Neuronal stem cell (in vitro differentiated cells): ENCODE results near the gene WRAP73.

ENCODE experiments used
- DNase-seq: peaks from one replicate; pipeline ENCODE4 v3.0.0-alpha.2; 2013; ENCODE audit warnings: low spot score
- H2AFZ ChIP-seq: one replicate; pipeline ENCODE4 v1.6.1; 2013; ENCODE audit warnings: mild to moderate bottlenecking, low read length, inconsistent platforms
- H2AK5ac ChIP-seq: 2 replicates; pipeline ENCODE4 v1.6.1; 2013; ENCODE audit warnings: low read depth, mild to moderate bottlenecking, inconsistent platforms, low read length, moderate library complexity, mixed read lengths
- H2BK120ac ChIP-seq: 2 replicates; pipeline ENCODE4 v1.6.1; 2013; ENCODE audit warnings: low read depth, mild to moderate bottlenecking, inconsistent platforms, low read length, moderate library complexity, mixed read lengths
- H2BK12ac ChIP-seq: one replicate; pipeline ENCODE4 v1.6.1; 2013; ENCODE audit warnings: low read length, inconsistent platforms
- H2BK15ac ChIP-seq: 2 replicates; pipeline ENCODE4 v1.6.1; 2013; ENCODE audit warnings: mild to moderate bottlenecking, low read length, inconsistent platforms, mixed read lengths
- H2BK5ac ChIP-seq: one replicate; pipeline ENCODE4 v1.6.1; 2013; ENCODE audit warnings: inconsistent platforms, mild to moderate bottlenecking, low read length, moderate library complexity
- H3K14ac ChIP-seq: one replicate; pipeline ENCODE4 v1.6.1; 2013; ENCODE audit warnings: low read length, inconsistent platforms
- H3K18ac ChIP-seq: 2 replicates; pipeline ENCODE4 v1.6.1; 2013; ENCODE audit warnings: low read length, inconsistent platforms
- H3K23ac ChIP-seq: 2 replicates; pipeline ENCODE4 v1.6.1; 2013; ENCODE audit warnings: low read depth, mild to moderate bottlenecking, mixed read lengths, low read length, inconsistent platforms; ENCODE audit not compliant: poor library complexity
- H3K27ac ChIP-seq: replicated peaks from 3 replicates; pipeline ENCODE4 v1.5.1; 2013; ENCODE audit warnings: low read length, inconsistent platforms
- H3K27me3 ChIP-seq, 3 experiments: 2 replicates each; pipeline ENCODE4 v1.6.1; 2013; ENCODE audit warnings: low read length in 3 of 3, mild to moderate bottlenecking in 2 of 3, inconsistent platforms in 1 of 3, low read depth in 1 of 3, mixed read lengths in 1 of 3, moderate library complexity in 1 of 3; ENCODE audit not compliant: control insufficient read depth in 3 of 3, insufficient read depth in 3 of 3
- H3K36me3 ChIP-seq, 2 donors: replicated peaks in 1 of 2; 2 replicates each; pipeline ENCODE4 v1.6.1; 2013; ENCODE audit warnings: low read length in 2 of 2; ENCODE audit not compliant: control insufficient read depth in 2 of 2, insufficient read depth in 2 of 2
- H3K4ac ChIP-seq: 2 replicates; pipeline ENCODE4 v1.6.1; 2013; ENCODE audit warnings: inconsistent platforms, mild to moderate bottlenecking, low read length, moderate library complexity
- H3K4me1 ChIP-seq, 2 donors: 1 replicate in 1 of 2; 2 replicates in 1 of 2; pipeline ENCODE4 v1.6.1; 2013; ENCODE audit warnings: low read length in 2 of 2, low read depth in 1 of 2; ENCODE audit not compliant: control insufficient read depth in 2 of 2, insufficient read depth in 1 of 2
- H3K4me2 ChIP-seq: one replicate; pipeline ENCODE4 v1.6.1; 2013; ENCODE audit warnings: mild to moderate bottlenecking, low read length, inconsistent platforms; ENCODE audit not compliant: insufficient read depth, poor library complexity, severe bottlenecking
- H3K4me3 ChIP-seq, 2 donors: 2 replicates each; pipeline ENCODE4 v1.5.1; 2013; ENCODE audit warnings: low read length in 2 of 2, mild to moderate bottlenecking in 2 of 2, inconsistent platforms in 1 of 2, moderate library complexity in 1 of 2
- H3K79me1 ChIP-seq: one replicate; pipeline ENCODE4 v1.6.1; 2013; ENCODE audit warnings: low read depth, mild to moderate bottlenecking, inconsistent platforms, low read length, moderate library complexity
- H3K9ac ChIP-seq: one replicate; pipeline ENCODE4 v1.6.1; 2013; ENCODE audit warnings: mild to moderate bottlenecking, low read depth, low read length, inconsistent platforms; ENCODE audit not compliant: poor library complexity
- H3K9me3 ChIP-seq, 2 donors: replicated peaks in 1 of 2; 2 replicates each; pipeline versions ENCODE3 to v1.6.1; 2013; ENCODE audit warnings: low read length in 2 of 2, mild to moderate bottlenecking in 2 of 2, inconsistent platforms in 1 of 2, low read depth in 1 of 2, mixed read lengths in 1 of 2, moderate library complexity in 1 of 2; ENCODE audit not compliant: control insufficient read depth in 2 of 2, insufficient read depth in 1 of 2
- H4K8ac ChIP-seq: one replicate; pipeline ENCODE4 v1.6.1; 2013; ENCODE audit warnings: low read depth, mild to moderate bottlenecking, inconsistent platforms, low read length, moderate library complexity
- H4K91ac ChIP-seq: one replicate; pipeline ENCODE4 v1.6.1; 2013; ENCODE audit warnings: low read length, low read depth, mild to moderate bottlenecking, inconsistent platforms; ENCODE audit not compliant: poor library complexity
- WGBS, 2 donors: extraction: QIAGEN DNeasy Blood & Tissue Kit; methylation state at CpG; one replicate each; pipeline ENCODE4 v1.1.7; 2013; ENCODE audit warnings: missing lambda C conversion rate in 2 of 2, mixed read lengths in 1 of 2; ENCODE audit not compliant: insufficient read length in 2 of 2, insufficient replicate concordance in 1 of 2; ENCODE audit errors: extremely low coverage in 2 of 2; 5-methylcytosine and 5-hydroxymethylcytosine counted together

The WRAP73 gene

GRCh38 chr1:3593745-3594144, 56.2 kb downstream of the WRAP73 start:
- Histone ChIP-seq H2BK15ac (no peak overlapping the region), H4K91ac (no peak overlapping the region), H2AFZ (no peak overlapping the region), H3K23ac (no peak overlapping the region), H2AK5ac (peak overlapping the region; percentile 90), H3K27me3 (no peaks in the 10 kb centered on the region), H2BK12ac (no peak overlapping the region), H3K4me1 (peaks cover 31 to 43% of the 10 kb centered on the region in 2 donors), H3K9ac (no peak overlapping the region), H2BK120ac (peak overlapping the region; percentile 72), H3K9me3 (no peaks in the 10 kb centered on the region), H4K8ac (no peak overlapping the region), H3K79me1 (peaks cover 9% of the 10 kb centered on the region), H2BK5ac (peak overlapping the region; percentile 87), H3K4me2 (no peak overlapping the region), H3K4ac (no peak overlapping the region), H3K14ac (no peak overlapping the region), H3K4me3 (no peak overlapping the region), H3K27ac (peak overlapping the region; percentile 35), H3K18ac (peak overlapping the region; percentile 87), H3K36me3 (peaks cover 0 to 4% of the 10 kb centered on the region in 2 donors)
- no CpG with 5 or more reads among the region's 10 CpGs for WGBS, 2 donors
- DNase-seq = no peak

- Histone ChIP-seq H2BK5ac (peak overlapping the region; percentile 87), H3K27ac (no peak overlapping the region), H3K4me1 (peaks cover 28 to 39% of the 10 kb centered on the region in 2 donors), H3K18ac (peak overlapping the region; percentile 87), H3K14ac (no peak overlapping the region), H3K79me1 (peaks cover 9% of the 10 kb centered on the region), H3K4me3 (no peak overlapping the region), H3K9ac (peak overlapping the region; percentile 9), H3K4ac (no peak overlapping the region), H3K4me2 (no peak overlapping the region), H2BK120ac (peak overlapping the region; percentile 72), H3K9me3 (no peaks in the 10 kb centered on the region), H3K36me3 (peaks cover 0 to 4% of the 10 kb centered on the region in 2 donors), H2BK12ac (peak overlapping the region; percentile 90), H2AK5ac (peak overlapping the region; percentile 90), H3K27me3 (no peaks in the 10 kb centered on the region), H3K23ac (peak overlapping the region; percentile 73), H4K91ac (no peak overlapping the region), H2AFZ (no peak overlapping the region), H4K8ac (no peak overlapping the region), H2BK15ac (no peak overlapping the region)
- WGBS, 2 donors = no CpG with 5 or more reads among the region's 17 CpGs
- no peak for DNase-seq
These were observed 56.6 kb downstream of the WRAP73 start for GRCh38 chr1:3593334-3593733.

GRCh38 chr1:3590951-3591865, 58.7 kb downstream of the WRAP73 start:
- Histone ChIP-seq H3K79me1 (peaks cover 6% of the 10 kb centered on the region), H3K4me2 (no peak overlapping the region), H3K9me3 (peaks cover 0 to under 1% of the 10 kb centered on the region in 2 donors), H3K4me1 (peaks cover 14 to 27% of the 10 kb centered on the region in 2 donors), H3K36me3 (peaks cover 0 to 5% of the 10 kb centered on the region in 2 donors), H3K14ac (peak overlapping the region; percentile 42), H3K9ac (no peak overlapping the region), H3K18ac (peak overlapping the region; percentile 50), H3K4ac (no peak overlapping the region), H2BK5ac (no peak overlapping the region), H3K4me3 (no peak overlapping the region), H2AFZ (peak overlapping the region; percentile 68), H2BK120ac (no peak overlapping the region), H3K27ac (peak overlapping the region; percentile 15), H2BK15ac (no peak overlapping the region), H2BK12ac (no peak overlapping the region), H2AK5ac (no peak overlapping the region), H3K23ac (peak overlapping the region; percentile 83), H3K27me3 (no peaks in the 10 kb centered on the region), H4K8ac (no peak overlapping the region), H4K91ac (no peak overlapping the region)
- DNase-seq = no peak
- no CpG with 5 or more reads among the region's 33 CpGs for WGBS, 2 donors

GRCh38 chr1:3590139-3590763, 59.7 kb downstream of the WRAP73 start:
- H3K36me3 ChIP-seq = peaks cover 0 to 10% of the 10 kb centered on the region in 2 donors
- no peak overlapping the region for H3K4me3 ChIP-seq
- H2AK5ac ChIP-seq = no peak overlapping the region
- peak overlapping the region; percentile 68 for H2AFZ ChIP-seq
- peak overlapping the region; percentile 9 for H3K9ac ChIP-seq
- no peak overlapping the region for H2BK5ac ChIP-seq
- no peak overlapping the region for H4K8ac ChIP-seq
- no peak overlapping the region for H3K4ac ChIP-seq
- no peak overlapping the region for H2BK12ac ChIP-seq
- peaks cover 0 to 5% of the 10 kb centered on the region in 2 donors for H3K9me3 ChIP-seq
- H3K27me3 ChIP-seq = no peaks in the 10 kb centered on the region
- H3K4me1 ChIP-seq = peaks cover 18 to 27% of the 10 kb centered on the region in 2 donors
- H3K23ac ChIP-seq = peak overlapping the region; percentile 83
- H2BK15ac ChIP-seq = no peak overlapping the region
- H3K79me1 ChIP-seq = peaks cover 3% of the 10 kb centered on the region
- no peak for DNase-seq
- peak overlapping the region; percentile 15 for H3K27ac ChIP-seq
- no peak overlapping the region for H4K91ac ChIP-seq
- no peak overlapping the region for H3K4me2 ChIP-seq
- H3K18ac ChIP-seq = peak overlapping the region; percentile 72
- no CpG with 5 or more reads among the region's 27 CpGs for WGBS, 2 donors
- H3K14ac ChIP-seq = no peak overlapping the region
- H2BK120ac ChIP-seq = no peak overlapping the region
